ENCODE measurements around the gene PURA. TPM values are rescaled to one million over a fixed set of nuclear protein-coding genes. Genes with fewer than 3 reads are reported as not detected.

The PURA gene
- polyA plus RNA-seq, 6 donors from 2014 or later: 1.3 to 3.3 (median 2.5) TPM

GRCh38 chr5:140103154-140103553, 10.8 kb upstream of the PURA start:
- no peak for ATAC-seq (ENCODE audit: low read depth in 2 of 2)
- no peak for DNase-seq
- H3K27ac Mint-ChIP-seq: no peak overlapping the region
- H3K27me3 Mint-ChIP-seq: peaks cover 16 to 33% (median 31%) of the 10 kb centered on the region in 3 donors
- peaks cover 0 to 6% (median 0%) of the 10 kb centered on the region in 7 donors for H3K9me3 Mint-ChIP-seq
- H3K36me3 Mint-ChIP-seq: peaks cover 0 to 3% of the 10 kb centered on the region in 2 donors
- no peak overlapping the region for H3K4me3 Mint-ChIP-seq
- H3K4me1 Mint-ChIP-seq: peaks cover 6 to 13% (median 8%) of the 10 kb centered on the region in 3 donors

- H3K4me1 Mint-ChIP-seq: peaks cover 13 to 23% (median 18%) of the 10 kb centered on the region in 3 donors
- peaks cover 0 to 6% (median 0%) of the 10 kb centered on the region in 7 donors for H3K9me3 Mint-ChIP-seq
- H3K4me3 Mint-ChIP-seq: no peak overlapping the region
- ATAC-seq (ENCODE audit: low read depth in 2 of 2): no peak
- no peak overlapping the region for H3K27ac Mint-ChIP-seq
- peaks cover 19 to 36% (median 31%) of the 10 kb centered on the region in 3 donors for H3K27me3 Mint-ChIP-seq
- DNase-seq: no peak
- peaks cover 0 to 3% of the 10 kb centered on the region in 2 donors for H3K36me3 Mint-ChIP-seq
Measured at GRCh38 chr5:140104100-140104499, 9.8 kb upstream of the PURA start.

- peaks cover 18 to 30% (median 24%) of the 10 kb centered on the region in 3 donors for H3K4me1 Mint-ChIP-seq
- H3K27ac Mint-ChIP-seq: peak overlapping the region in 4 of 6 donors; percentile 17 to 98 (median 76)
- H3K9me3 Mint-ChIP-seq: peaks cover 0 to 3% (median 0%) of the 10 kb centered on the region in 7 donors
- H3K36me3 Mint-ChIP-seq: peaks cover 0 to 3% of the 10 kb centered on the region in 2 donors
- peak overlapping the region in 6 of 8 donors; percentile 23 to 96 (median 64) for H3K4me3 Mint-ChIP-seq
- peaks cover 15 to 24% (median 18%) of the 10 kb centered on the region in 3 donors for H3K27me3 Mint-ChIP-seq
- no peak for DNase-seq
- no peak for ATAC-seq (ENCODE audit: low read depth in 2 of 2)
Measured at GRCh38 chr5:140106101-140106500, 7.8 kb upstream of the PURA start.

GRCh38 chr5:140106805-140107311, 7.1 kb upstream of the PURA start:
- H3K27me3 Mint-ChIP-seq: peaks cover 14 to 23% (median 20%) of the 10 kb centered on the region in 3 donors
- H3K27ac Mint-ChIP-seq: peak overlapping the region; percentile 97 to 99 (median 98)
- peaks cover 24 to 36% (median 30%) of the 10 kb centered on the region in 3 donors for H3K4me1 Mint-ChIP-seq
- ATAC-seq (ENCODE audit: low read depth in 2 of 2) (no peak), DNase-seq (no peak)
- H3K4me3 Mint-ChIP-seq: peak overlapping the region; percentile 92 to 97 (median 95)
- H3K9me3 Mint-ChIP-seq: peaks cover 0 to 3% (median 0%) of the 10 kb centered on the region in 7 donors
- peaks cover 0 to 3% of the 10 kb centered on the region in 2 donors for H3K36me3 Mint-ChIP-seq

GRCh38 chr5:140107312-140108092, 6.4 kb upstream of the PURA start:
- Mint-ChIP-seq H3K9me3 (peaks cover 0 to 3% (median 0%) of the 10 kb centered on the region in 7 donors), H3K27me3 (peaks cover 10 to 19% (median 17%) of the 10 kb centered on the region in 3 donors), H3K4me3 (peak overlapping the region; percentile 92 to 97 (median 95)), H3K27ac (peak overlapping the region; percentile 97 to 99 (median 98)), H3K36me3 (peaks cover 0 to 3% of the 10 kb centered on the region in 2 donors), H3K4me1 (peaks cover 28 to 43% (median 34%) of the 10 kb centered on the region in 3 donors)
- ATAC-seq (ENCODE audit: low read depth in 2 of 2): peak; percentile 83 to 84
- DNase-seq: peak; percentile 93

- DNase-seq (no peak), ATAC-seq (ENCODE audit: low read depth in 2 of 2) (no peak)
- Mint-ChIP-seq H3K27ac (peak overlapping the region; percentile 91 to 99 (median 96)), H3K36me3 (peaks cover 0 to under 1% of the 10 kb centered on the region in 2 donors), H3K27me3 (peaks cover 2 to 12% (median 12%) of the 10 kb centered on the region in 3 donors), H3K4me3 (peak overlapping the region; percentile 92 to 97 (median 95)), H3K4me1 (peaks cover 34 to 50% (median 41%) of the 10 kb centered on the region in 3 donors), H3K9me3 (no peaks in the 10 kb centered on the region)
Measured at GRCh38 chr5:140108093-140109017, 5.6 kb upstream of the PURA start.

- Mint-ChIP-seq H3K27ac (peak overlapping the region in 4 of 6 donors; percentile 51 to 97 (median 82)), H3K36me3 (no peaks in the 10 kb centered on the region), H3K4me1 (peaks cover 34 to 52% (median 46%) of the 10 kb centered on the region in 3 donors), H3K4me3 (peak overlapping the region; percentile 92 to 97 (median 95)), H3K9me3 (no peaks in the 10 kb centered on the region), H3K27me3 (peaks cover 0 to 12% (median 12%) of the 10 kb centered on the region in 3 donors)
- ATAC-seq (ENCODE audit: low read depth in 2 of 2): no peak
- no peak for DNase-seq
Measured at GRCh38 chr5:140109018-140109758, 4.7 kb upstream of the PURA start.

GRCh38 chr5:140109759-140110645, 3.9 kb upstream of the PURA start:
- H3K9me3 Mint-ChIP-seq: no peaks in the 10 kb centered on the region
- peak overlapping the region in 2 of 8 donors; percentile 94 to 97 for H3K4me3 Mint-ChIP-seq
- H3K27me3 Mint-ChIP-seq: peaks cover 0 to 12% (median 12%) of the 10 kb centered on the region in 3 donors
- H3K27ac Mint-ChIP-seq: no peak overlapping the region
- peaks cover 38 to 57% (median 51%) of the 10 kb centered on the region in 3 donors for H3K4me1 Mint-ChIP-seq
- no peaks in the 10 kb centered on the region for H3K36me3 Mint-ChIP-seq
- no peak for DNase-seq
- no peak for ATAC-seq (ENCODE audit: low read depth in 2 of 2)

GRCh38 chr5:140110646-140110957, 3.3 kb upstream of the PURA start:
- H3K36me3 Mint-ChIP-seq: no peaks in the 10 kb centered on the region

GRCh38 chr5:140111011-140111858, 2.7 kb upstream of the PURA start:
- Mint-ChIP-seq H3K27ac (peak overlapping the region in 4 of 6 donors; percentile 16 to 90 (median 78)), H3K4me1 (peaks cover 44 to 67% (median 58%) of the 10 kb centered on the region in 3 donors), H3K4me3 (peak overlapping the region in 7 of 8 donors; percentile 47 to 94 (median 84)), H3K9me3 (no peaks in the 10 kb centered on the region), H3K27me3 (peaks cover 0 to 12% (median 12%) of the 10 kb centered on the region in 3 donors), H3K36me3 (no peaks in the 10 kb centered on the region)
- DNase-seq: no peak
- ATAC-seq (ENCODE audit: low read depth in 2 of 2): no peak

More at GRCh38 chr5:140110646-140110957, 3.3 kb upstream of the PURA start:
- ATAC-seq (ENCODE audit: low read depth in 2 of 2): no peak
- peak overlapping the region in 1 of 6 donors; percentile 44 for H3K27ac Mint-ChIP-seq
- H3K27me3 Mint-ChIP-seq: peaks cover 0 to 12% (median 12%) of the 10 kb centered on the region in 3 donors
- H3K4me3 Mint-ChIP-seq: peak overlapping the region in 1 of 8 donors; percentile 92
- no peaks in the 10 kb centered on the region for H3K9me3 Mint-ChIP-seq
- no peak for DNase-seq
- peaks cover 40 to 60% (median 55%) of the 10 kb centered on the region in 3 donors for H3K4me1 Mint-ChIP-seq
